Fibroblast of lung (primary cell): Measurements from ENCODE around the gene STAT3.

ENCODE experiments used
- CTCF ChIP-seq, 2 donors: IDR thresholded peaks in 1 of 2; conservative IDR thresholded peaks in 1 of 2; 1 replicate in 1 of 2; 2 replicates in 1 of 2; pipeline ENCODE4 v1.5.1; 2011 to 2012; ENCODE audit warnings: low read length in 2 of 2, control low read depth in 1 of 2, inconsistent platforms in 1 of 2, low read depth in 1 of 2, mild to moderate bottlenecking in 1 of 2
- EZH2 ChIP-seq: IDR thresholded peaks from 2 replicates; pipeline ENCODE4 v1.5.1; 2012; ENCODE audit warnings: low read length, control low read depth, mild to moderate bottlenecking; ENCODE audit errors: missing control alignments

GRCh38 chr17:42271006-42271778, 117.0 kb downstream of the STAT3 start:
- TF ChIP-seq CTCF (conservative IDR thresholded peaks at IDR 0.05 in 1 of 2, IDR thresholded peaks at IDR 0.05 in 1 of 2; ENCODE audit: low read depth in 1 of 2, low read length in 2 of 2) (no peak), EZH2 (no peak)
